Urothelium cell line (cell line): Measurements from ENCODE around the gene MANBA.
A peak's percentile ranks its signal among the peaks of the same experiment; 100 is the strongest.

Source experiments
- DNase-seq: peaks from one replicate; pipeline ENCODE4 v3.0.0; 2011; ENCODE audit warnings: low spot score, mixed read lengths
- FAIRE-seq: peaks from 2 replicates; lab custom pipeline; 2011; peaks lifted over from hg19 to GRCh38; lab: Jason Lieb, UNC

MANBA gene

DNA sequence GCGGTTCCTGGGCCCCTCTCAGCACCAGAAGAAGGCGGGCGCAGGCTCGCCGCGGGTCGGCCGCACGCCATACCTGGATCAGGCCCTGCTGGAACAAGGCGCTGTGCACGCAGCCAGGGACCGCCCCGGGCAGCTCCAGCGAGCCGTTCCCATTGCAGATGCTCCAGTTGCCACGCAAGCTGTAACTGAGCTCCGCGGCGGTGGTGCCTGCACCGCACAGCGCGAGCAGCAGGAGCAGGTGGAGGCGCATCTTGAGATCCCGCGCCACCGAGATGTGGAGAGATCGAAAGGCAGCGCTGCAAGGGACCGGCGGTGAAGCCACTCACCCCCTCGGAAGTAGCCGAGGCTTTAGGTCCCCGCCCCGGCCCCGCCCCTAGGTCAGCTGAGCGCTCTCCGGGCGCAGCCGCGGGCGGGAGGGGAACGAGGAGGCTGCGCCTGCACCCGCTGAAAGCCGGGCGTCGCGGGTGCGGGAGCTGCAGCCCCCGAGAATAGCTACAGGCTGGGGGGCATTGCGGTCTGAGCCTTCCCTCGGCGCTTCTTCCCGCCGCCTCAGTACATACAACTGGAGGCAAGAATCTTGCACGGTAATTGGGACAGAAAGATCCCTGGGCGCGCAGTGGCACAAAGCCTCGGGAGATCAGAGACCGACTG is at the start of gene MANBA:
MANBA (minus strand) TSS at position 324 of the 651 bp plus-strand sequence; CDS start at position 250, 74 bp downstream.
- FAIRE-seq (no peak), DNase-seq (peak; percentile 95)

DNA sequence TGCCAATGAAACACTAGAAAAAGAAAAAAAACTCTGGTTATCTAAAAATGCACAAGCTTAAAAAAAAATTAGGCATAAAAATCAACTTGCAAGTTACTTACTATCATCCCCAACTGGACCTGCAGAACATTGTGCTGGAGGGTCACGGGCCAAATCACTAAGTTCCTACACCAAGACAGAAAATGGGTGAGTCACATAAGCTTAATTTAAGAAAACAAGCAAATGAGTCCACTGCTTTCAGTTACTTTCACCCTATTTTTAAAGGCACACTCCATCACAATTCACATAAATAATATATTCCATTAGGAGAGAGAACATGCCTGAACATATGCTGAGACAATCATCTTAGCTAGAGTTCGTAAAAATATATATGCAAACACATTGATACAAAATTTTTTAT is 48.9 kb upstream of the MANBA start:
- FAIRE-seq: no peak

DNA sequence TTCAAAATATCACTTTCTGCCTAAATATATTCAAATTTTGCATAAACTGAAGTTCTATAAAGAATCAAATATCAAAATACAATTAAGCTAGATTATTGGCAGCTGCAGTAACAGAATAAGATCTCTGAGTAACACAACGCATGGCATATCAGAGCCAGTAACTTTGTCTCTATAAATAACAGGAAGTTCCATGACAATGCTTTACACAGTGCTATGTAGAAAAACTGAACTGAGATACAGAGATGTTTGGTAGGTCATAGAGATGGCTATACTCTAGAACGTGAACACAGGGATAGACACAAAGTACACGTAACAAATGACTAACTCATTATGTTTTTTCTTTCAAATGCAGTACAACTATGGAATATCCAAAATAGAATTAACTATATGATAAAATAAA is 48.4 kb upstream of the MANBA start:
- FAIRE-seq (no peak), DNase-seq (no peak)

More for the DNA sequence above, 48.9 kb upstream of the MANBA start:
- no peak for DNase-seq

DNA sequence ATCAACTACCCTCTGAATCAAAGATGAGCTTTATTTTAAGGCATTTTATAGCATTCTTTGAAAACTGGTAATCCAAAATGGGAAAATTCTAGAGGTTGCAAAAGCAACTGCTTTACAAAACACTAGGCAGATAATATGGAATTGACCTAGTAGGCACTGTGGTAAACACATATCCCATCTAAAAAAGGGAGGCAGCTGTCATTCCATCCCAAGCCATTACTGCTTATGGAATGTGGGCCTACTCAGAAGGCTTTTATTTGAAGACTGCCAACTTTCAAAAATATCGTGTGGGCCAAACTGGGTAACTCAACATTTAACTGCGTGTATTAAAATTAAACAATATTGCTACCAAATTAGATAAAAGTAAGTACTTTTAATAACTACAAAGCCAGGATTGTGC is 47.2 kb upstream of the MANBA start:
- no peak for FAIRE-seq

DNA sequence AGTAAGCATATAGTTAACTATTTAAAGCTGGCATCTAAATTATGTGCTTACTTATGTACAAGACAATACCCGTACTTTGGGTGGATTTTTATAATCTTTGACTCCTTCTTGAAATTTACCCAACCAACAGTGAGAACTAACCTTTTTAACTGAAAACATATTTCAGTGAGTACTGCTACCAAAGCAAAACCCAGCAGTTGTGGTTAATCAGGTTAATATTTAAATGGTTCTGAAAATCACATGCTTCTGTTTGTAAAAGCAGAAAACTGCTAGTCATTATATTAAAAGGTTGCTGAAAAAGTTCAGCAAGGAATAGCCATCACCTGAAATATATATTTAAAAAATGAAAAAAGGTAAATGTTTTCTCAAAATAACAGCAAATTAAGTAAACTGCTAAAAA is 46.6 kb upstream of the MANBA start:
- FAIRE-seq (no peak), DNase-seq (no peak)

More for the DNA sequence above, 47.2 kb upstream of the MANBA start:
- DNase-seq: no peak

DNA sequence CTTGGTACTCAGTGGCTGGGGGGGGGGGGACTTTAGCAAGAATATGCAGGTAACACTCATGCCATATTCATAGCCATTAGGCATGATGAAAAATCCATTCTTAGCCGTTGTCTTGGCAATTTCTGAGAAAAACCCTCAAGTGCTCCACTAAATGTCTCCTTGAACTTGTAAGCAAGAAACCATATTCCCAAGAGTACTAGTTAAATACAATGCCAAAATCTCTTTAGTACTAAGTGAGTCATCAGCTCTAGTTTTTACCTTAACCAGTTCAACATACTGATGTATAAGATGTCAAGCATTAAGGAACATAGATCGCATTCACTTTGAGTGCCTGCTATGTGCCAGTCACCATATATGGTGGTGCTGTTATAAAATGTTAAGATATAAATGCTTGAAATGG is 39.0 kb upstream of the MANBA start:
- FAIRE-seq (no peak), DNase-seq (no peak)

DNA sequence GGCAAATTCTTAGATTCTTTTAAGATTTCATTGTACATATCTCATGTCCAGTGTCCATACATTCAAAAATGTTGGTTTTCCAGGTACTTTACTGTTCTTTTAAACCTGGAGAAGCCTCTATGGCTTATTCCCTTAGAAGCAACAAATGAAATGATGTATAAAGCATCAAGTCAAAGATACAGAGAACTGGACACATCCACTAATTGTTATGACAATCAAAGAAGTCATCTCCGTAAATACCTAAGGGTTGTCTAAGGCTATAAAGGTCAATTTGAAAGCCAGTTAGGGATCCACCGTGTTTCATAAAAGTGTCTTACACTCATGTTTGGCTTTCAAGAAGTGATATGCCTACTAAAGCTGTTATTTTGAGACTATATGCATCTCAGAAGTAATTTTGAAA is 34.2 kb upstream of the MANBA start:
- no peak for FAIRE-seq
- DNase-seq: no peak

DNA sequence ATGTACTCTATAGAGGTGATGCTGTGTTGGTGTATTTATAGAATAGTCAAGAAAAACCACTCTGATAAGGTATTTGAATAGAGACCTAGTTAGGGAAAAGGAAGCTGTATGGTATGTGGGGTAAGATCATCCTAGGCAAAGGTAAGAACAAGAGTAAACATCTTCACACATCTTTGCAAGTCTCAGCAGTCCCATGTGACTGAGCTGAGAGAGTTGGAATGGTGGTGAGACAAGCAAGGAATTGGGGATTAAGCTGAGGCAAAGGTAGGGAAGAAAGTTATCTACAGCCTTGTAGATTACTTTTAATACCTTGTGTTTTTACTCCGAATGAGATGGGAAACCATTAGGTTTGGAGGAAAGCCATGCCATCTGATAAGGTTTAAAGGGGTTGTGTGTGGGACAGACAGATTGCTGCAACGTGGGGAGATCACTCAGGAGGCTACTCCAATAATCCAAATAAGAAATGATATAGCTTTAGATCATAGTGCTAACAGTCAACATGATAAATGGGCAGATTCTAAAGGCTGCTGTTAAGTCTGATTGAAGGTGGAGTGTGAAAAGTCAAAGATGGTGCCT is 31.7 kb upstream of the MANBA start:
- DNase-seq: no peak
- no peak for FAIRE-seq

DNA sequence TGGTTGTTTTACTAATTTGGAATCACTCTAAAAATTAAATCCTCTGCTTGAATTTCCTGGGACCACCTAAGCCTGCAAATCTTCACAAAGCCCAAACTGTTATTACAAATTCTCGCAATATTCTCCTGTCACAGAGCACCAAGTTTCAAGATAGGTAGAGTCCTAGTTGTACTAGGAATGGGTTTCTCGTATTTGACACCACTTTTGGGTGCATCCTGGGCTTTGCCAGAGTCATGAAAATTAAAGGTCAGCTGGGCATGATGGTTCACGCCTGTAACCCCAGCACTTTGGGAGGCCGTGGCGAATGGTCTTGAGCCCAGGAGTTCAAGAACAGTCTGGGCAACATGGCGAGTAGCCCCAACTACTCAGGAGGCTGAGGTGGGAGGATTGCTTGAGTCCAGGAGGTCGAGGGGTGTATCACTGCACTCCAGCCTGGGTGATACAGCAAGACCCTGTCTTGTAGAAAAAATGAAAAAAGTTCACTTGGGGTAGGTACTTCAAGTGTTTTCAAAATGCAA is 30.6 kb upstream of the MANBA start:
- FAIRE-seq: no peak
- DNase-seq: no peak

DNA sequence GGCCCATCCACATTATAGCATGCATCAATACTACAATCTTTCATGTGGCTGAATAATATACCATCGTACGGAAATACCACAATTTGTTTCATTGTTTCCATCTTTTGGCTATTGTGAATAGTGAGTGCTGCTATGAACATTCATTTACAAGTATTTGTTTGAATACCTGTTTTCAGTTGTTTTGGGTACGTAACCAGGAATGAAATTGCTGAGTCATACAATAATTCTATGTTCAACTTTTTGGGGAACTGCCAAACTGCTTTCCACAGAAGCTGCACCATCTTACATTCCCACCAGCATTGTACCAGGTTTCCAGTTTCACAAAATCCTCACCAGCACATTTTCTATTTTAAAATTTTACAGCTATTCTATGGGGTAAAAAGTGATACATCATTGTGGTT is 28.5 kb upstream of the MANBA start:
- no peak for FAIRE-seq
- DNase-seq: no peak

DNA sequence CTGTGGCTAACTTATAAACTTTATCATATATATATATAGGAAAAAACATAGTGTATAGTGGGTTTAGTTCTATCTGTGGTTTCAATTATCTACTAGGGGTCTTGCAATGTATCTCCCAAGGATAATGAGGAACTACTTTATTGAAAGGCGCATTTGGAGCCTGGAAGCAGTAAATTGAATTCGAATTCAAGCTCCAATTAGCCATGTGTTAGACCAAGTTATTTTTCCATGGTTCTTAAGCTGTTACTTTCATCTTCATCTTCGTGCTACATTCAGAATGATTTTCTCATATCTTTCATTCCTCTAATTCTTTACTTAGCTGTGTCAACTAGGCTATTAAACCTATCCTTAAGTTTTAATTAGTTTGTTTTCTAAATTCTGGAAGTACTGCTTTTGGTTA is 27.2 kb upstream of the MANBA start:
- DNase-seq (no peak), FAIRE-seq (no peak)

DNA sequence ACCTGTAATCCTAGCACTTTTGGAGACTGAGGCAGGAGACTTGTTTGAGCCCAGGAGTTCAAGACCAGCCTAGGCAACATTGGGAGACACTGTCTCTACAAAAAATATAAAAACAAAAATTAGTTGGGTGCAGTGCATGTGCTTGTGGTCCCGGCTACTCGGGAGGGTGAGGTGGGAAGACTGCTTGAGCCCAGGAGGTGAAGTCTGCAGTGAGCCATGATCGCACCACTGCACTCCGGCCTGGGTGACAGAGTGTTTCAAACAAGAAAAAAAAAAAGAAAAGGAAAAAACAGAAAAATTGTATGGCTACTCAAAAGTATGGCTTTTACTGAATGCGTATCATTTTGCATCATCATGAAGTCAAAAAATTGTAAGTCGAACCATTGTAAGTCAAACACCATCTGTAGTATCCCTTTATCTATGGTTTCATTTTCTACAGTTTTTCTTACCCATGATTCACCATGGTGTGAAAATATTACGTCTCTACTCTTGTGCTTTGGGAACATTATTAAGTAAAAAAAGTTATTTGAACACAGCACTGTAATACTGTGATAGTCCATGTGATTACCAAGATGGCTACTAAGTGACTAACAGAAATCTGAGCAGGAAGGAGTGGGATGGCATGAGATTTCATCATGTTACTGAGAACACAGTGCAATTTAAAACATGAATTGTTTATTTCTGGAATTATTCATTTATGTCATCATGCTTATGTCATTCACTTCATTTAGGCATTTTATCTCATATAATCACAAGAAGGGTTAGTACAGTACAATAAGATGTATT is 26.5 kb upstream of the MANBA start:
- DNase-seq (no peak), FAIRE-seq (no peak)

DNA sequence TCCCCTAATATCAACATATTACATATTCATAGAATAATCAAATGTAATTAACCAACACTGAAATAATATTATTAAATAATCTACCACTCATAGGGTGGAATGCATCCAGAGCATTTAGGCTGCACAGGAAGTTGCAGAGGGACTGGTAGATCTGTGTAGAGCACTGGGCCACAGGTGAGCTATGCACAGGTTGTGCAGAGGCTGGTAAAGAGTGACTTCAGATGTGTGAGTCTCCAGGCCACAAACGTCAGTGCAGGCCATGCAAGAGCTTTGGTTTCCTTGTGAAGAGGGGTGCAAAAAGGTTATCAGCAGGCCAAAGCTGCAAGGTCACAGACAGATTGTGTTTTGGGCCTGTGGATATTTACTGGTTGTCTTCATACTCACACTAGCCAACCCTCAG is 25.5 kb upstream of the MANBA start:
- DNase-seq: no peak
- no peak for FAIRE-seq

DNA sequence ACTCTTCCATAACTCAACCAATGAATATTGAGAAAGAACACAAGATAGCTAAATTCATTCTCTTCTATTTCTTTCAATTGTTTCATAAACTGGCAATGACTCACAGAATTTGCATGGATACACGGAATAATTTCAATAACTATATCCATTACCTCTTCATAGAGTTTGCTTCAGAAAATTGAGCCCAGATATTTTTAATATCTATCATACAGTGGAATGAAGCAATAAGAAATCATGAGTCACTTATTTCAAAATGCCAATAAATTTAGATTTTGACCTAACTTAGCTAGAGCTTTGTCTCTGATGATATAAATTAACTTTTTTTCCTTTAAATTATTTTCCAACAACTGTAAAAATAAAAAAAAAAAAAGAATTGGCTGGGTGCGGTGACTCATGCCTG is 22.2 kb upstream of the MANBA start:
- FAIRE-seq: no peak
- DNase-seq: no peak

DNA sequence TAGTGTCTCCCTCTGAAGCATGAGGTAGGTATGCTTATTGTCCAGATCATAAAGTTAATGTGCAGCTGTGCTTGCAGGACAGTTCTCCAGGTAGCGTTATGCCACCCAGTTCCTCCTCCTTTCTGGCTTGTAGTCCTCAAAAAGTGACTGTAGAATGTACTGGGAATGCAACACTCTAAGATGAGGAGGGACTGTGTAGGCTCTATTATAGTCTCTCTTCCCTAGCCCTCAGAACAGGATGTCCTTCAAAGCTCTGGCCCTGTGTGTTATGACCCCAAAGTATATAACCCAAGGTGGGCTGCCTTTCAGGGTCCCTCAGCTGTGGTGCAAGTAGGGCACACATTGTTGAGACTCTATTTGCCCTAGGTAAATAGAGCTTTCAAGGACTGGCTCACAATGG is 20.8 kb upstream of the MANBA start:
- no peak for FAIRE-seq
- DNase-seq: no peak

DNA sequence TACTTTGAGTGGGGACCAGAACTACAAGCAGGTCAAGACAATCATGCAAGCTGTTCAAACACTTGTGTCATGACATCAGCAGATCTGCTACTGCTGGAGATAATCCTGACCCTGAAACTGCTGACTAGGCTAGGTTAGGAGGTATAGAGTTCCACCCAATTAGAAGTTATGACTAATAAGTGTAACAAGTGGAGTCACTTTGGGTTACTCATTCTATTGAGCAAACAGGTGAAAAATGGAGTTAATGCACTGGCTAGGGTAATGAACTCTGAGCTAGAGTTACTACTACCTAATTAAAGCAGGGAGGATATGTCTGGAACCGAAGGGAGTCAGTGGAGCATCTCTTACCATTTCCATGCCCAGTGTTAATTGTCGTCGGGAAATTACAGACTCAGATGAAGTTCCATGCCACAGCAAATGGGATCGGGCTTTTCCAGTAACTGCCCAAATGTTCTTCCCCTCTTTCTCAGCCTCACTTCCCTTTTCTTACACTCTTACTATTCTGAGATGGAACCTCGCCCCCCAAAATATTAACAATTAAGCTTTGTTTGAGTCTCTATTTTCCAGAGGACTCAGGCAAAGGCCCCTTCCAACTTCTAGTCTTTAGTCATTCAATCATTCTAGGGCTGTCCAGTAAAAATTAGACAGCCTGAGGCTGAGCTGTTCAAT is 19.8 kb upstream of the MANBA start:
- DNase-seq (no peak), FAIRE-seq (no peak)

DNA sequence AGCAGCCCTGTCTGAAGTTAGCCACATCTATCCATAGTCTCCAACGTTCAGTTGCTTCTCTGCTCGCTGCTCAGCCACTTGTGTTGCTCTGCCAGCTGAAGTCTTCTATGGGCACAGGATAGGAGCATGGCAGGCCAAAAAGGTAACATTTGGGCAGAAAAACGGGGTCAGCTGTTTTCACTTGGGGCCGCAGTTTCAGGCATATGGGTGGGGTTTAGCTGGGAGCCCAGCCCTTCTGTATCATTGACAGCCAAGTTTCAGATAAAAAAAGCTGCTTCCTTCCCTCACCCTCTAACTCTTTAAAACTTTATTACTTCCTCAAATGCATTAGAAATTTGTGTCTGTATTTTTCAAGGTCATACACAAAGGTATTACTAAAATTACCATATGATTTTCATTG is 18.4 kb upstream of the MANBA start:
- FAIRE-seq (no peak), DNase-seq (no peak)

DNA sequence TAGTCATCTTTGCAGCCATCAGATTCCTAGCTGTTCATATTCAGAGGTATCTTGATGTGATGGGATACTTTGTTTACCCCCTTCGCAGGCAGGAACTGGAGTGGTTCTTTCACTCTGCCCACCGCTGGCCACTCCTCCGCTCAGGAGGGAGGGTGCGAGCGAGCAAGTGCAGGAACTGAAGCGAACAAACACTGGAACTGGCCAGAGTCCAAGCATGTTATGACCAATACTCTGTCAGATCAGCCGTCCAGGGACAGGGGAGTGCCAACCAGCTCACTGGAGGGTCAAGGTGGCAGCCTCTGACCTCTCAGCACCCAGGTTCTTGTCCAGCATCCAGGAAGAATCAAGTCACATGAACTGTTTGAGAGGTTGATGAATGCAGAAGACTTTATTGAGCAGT is 18.0 kb upstream of the MANBA start:
- FAIRE-seq (no peak), DNase-seq (no peak)

DNA sequence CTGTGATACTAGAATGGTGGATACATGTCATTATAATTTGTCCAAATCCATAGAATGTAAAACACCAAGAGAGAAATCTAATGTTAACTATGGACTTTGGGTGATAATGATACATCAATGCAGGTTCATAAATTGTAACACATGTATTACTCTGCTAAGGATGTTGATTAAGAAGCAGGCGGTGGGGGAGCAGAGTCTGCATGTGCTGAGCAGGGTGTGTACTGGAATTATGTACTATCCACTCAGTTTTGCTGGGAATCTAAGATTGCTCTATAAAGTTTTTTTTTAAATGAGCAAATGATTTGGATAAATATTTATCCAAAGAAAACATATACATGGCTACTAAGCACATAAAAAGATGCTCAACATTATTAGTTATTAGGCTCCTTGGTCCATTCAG is 15.0 kb upstream of the MANBA start:
- DNase-seq: no peak
- no peak for FAIRE-seq

DNA sequence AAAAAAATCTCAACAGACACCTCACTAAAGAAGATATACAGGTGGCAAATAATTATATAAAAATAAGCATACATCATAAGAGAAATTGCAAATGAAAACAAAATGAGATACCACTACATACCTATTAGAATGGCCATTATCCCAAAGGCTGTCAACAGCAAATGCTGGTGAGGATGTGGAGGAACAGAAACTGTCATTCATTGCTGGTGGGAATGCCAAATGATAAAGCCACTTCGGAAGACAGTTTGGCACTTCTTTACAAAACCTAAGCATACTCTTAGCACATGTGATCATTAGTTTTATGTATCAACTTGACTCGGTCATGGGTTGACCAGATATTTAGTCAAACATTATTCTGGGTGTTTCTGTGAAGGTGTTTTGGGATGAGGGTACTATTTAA is 13.5 kb upstream of the MANBA start:
- no peak for FAIRE-seq

DNA sequence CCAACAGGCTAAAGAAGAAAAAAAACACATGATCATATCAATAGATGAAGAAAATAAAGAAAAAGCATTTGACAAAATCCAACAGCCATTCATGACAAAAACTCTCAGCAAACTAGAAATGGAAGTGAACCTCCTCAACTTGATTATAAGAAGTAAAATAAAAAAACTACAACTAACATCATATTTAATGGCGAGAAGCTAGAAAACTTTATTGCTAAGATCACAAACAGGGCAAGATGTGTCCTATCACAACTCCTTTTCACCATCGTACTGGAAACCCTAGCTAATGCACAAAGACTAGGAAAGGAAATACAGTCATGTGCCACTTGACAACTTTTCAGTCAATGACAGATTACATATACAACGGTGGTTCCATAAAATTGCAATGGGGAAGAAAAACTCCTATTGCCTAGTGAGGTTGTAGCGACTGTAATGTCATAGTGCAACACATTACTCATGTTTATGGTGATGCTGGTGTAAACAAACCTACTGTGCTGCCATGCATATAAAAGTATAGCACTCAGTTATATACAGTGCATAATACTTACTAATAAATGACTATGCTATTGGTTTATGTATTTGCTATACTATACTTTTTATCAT is 12.1 kb upstream of the MANBA start:
- DNase-seq: no peak
- FAIRE-seq: no peak

More for the DNA sequence above, 13.5 kb upstream of the MANBA start:
- no peak for DNase-seq
